HepG2 (cell line): ENCODE data around the gene NPBWR2. TPM values are rescaled to one million over a fixed set of nuclear protein-coding genes. Genes with fewer than 3 reads are reported as not detected.

ENCODE experiments used
- FOXO4 ChIP-seq: sonication (generic); formaldehyde crosslinking; conservative IDR thresholded peaks from 2 replicates; pipeline ENCODE4 v1.8.1; 2023; ENCODE audit warnings: missing genetic modification reagents
- KDM1A ChIP-seq: IDR thresholded peaks from 2 replicates; pipeline ENCODE4 v1.6.1; 2016; ENCODE audit warnings: missing compliant biosample characterization
- MTF1 ChIP-seq: sonication (generic); formaldehyde crosslinking; IDR thresholded peaks from 2 replicates; pipeline ENCODE4 v1.5.0; 2020; ENCODE audit warnings: missing genetic modification reagents
- ZFX ChIP-seq: sonication (generic); formaldehyde crosslinking; IDR thresholded peaks from 2 replicates; pipeline ENCODE4 v1.4.0; 2020; ENCODE audit warnings: mild to moderate bottlenecking, low read depth, missing genetic modification reagents, moderate library complexity
- ZNF687 ChIP-seq: sonication (generic); formaldehyde crosslinking; IDR thresholded peaks from 2 replicates; pipeline ENCODE4 v1.5.1; 2020; ENCODE audit warnings: mild to moderate bottlenecking, missing genetic modification reagents, moderate library complexity
- ZNF7 ChIP-seq: IDR thresholded peaks from 2 replicates; pipeline ENCODE4 v1.6.1; 2016; ENCODE audit warnings: missing biosample characterization, missing genetic modification reagents
- ZSCAN9 ChIP-seq: IDR thresholded peaks from 2 replicates; pipeline ENCODE4 v1.6.1; 2016; ENCODE audit warnings: borderline replicate concordance
- polyA plus RNA-seq, 8 experiments: library from polyadenylated mRNA; depleted of rRNA in 3 of 8; stranded (reverse) in 7 of 8; unstranded in 1 of 8; fragments of >200 nt; fragmentation: Illumina TruSeq in 4 of 8; extraction: Trizol in 4 of 8; gene quantifications; 2 replicates each; pipeline versions ENCODE4 v1.2.1 to v1.2.3, GENCODE V29; 2011 to 2016; ENCODE audit warnings: low read depth in 4 of 8, missing spikeins in 1 of 8, mixed read lengths in 1 of 8; ENCODE audit not compliant: insufficient read depth in 1 of 8
- total RNA-seq, 5 experiments: library from RNA; depleted of rRNA; stranded (reverse); fragments of >200 nt; fragmentation: Illumina TruSeq; extraction: Trizol; gene quantifications; 2 replicates each; pipeline ENCODE4 v1.2.3, GENCODE V29; 2016; ENCODE audit warnings: low read depth in 1 of 5
- TF ChIP-seq, protein P1 (sequence below): IDR thresholded peaks from 2 replicates; pipeline ENCODE4 v1.6.1; 2016; ENCODE audit warnings: missing compliant biosample characterization, missing genetic modification reagents, borderline replicate concordance
- TF ChIP-seq, protein P2 (sequence below), 2 experiments: IDR thresholded peaks; 2 replicates each; pipeline ENCODE4 v1.6.1; 2011 to 2012; ENCODE audit warnings: low read length in 2 of 2, borderline replicate concordance in 1 of 2, low read depth in 1 of 2, mild to moderate bottlenecking in 1 of 2, moderate library complexity in 1 of 2

The NPBWR2 gene
- total and polyA plus RNA-seq, 2 of the 13 experiments (the other 11 are each of a cell fraction or from before 2014, with no cell fraction given), result not detected

GRCh38 chr20:64082126-64082731, 25.1 kb downstream of the NPBWR2 start (continued):
- peak; percentile 42; the same call in 1 of the 2 replicates for TF ChIP-seq ZNF687 (CRISPR knock-in tag)
- no peak for TF ChIP-seq FOXO4 (CRISPR knock-in tag)
- TF ChIP-seq MTF1, result no peak
- no peak for TF ChIP-seq KDM1A (CRISPR knock-in tag)
- TF ChIP-seq, protein P1, sequence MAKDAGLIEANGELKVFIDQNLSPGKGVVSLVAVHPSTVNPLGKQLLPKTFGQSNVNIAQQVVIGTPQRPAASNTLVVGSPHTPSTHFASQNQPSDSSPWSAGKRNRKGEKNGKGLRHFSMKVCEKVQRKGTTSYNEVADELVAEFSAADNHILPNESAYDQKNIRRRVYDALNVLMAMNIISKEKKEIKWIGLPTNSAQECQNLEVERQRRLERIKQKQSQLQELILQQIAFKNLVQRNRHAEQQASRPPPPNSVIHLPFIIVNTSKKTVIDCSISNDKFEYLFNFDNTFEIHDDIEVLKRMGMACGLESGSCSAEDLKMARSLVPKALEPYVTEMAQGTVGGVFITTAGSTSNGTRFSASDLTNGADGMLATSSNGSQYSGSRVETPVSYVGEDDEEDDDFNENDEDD, result no peak
- TF ChIP-seq ZNF7 (CRISPR knock-in tag), result no peak
- TF ChIP-seq ZSCAN9 (CRISPR knock-in tag), result no peak
- TF ChIP-seq, protein P2, sequence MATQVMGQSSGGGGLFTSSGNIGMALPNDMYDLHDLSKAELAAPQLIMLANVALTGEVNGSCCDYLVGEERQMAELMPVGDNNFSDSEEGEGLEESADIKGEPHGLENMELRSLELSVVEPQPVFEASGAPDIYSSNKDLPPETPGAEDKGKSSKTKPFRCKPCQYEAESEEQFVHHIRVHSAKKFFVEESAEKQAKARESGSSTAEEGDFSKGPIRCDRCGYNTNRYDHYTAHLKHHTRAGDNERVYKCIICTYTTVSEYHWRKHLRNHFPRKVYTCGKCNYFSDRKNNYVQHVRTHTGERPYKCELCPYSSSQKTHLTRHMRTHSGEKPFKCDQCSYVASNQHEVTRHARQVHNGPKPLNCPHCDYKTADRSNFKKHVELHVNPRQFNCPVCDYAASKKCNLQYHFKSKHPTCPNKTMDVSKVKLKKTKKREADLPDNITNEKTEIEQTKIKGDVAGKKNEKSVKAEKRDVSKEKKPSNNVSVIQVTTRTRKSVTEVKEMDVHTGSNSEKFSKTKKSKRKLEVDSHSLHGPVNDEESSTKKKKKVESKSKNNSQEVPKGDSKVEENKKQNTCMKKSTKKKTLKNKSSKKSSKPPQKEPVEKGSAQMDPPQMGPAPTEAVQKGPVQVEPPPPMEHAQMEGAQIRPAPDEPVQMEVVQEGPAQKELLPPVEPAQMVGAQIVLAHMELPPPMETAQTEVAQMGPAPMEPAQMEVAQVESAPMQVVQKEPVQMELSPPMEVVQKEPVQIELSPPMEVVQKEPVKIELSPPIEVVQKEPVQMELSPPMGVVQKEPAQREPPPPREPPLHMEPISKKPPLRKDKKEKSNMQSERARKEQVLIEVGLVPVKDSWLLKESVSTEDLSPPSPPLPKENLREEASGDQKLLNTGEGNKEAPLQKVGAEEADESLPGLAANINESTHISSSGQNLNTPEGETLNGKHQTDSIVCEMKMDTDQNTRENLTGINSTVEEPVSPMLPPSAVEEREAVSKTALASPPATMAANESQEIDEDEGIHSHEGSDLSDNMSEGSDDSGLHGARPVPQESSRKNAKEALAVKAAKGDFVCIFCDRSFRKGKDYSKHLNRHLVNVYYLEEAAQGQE (IDR thresholded peaks at IDR 0.05; ENCODE audit: borderline replicate concordance in 1 of 2, low read depth in 1 of 2, low read length in 2 of 2), result no peak
- TF ChIP-seq ZFX (CRISPR knock-in tag), result 0 out of 2 replicates have a peak, but pooled peaks have one; percentile 13
